Erythroblast (primary cell): ENCODE data around the gene PTPRR.
A peak's percentile ranks its signal among the peaks of the same experiment; 100 is the strongest.

Source experiments
- DNase-seq, 2 experiments: peaks; one replicate each; lab custom pipeline; 2025; lab: John Stamatoyannopoulos, UW
- GATA1 ChIP-seq: IDR thresholded peaks from 2 replicates; pipeline ENCODE4 v1.6.1; 2011; ENCODE audit warnings: low read depth, mild to moderate bottlenecking, control low read depth, low read length, moderate library complexity
- POLR2A ChIP-seq: IDR thresholded peaks from 2 replicates; pipeline ENCODE4 v1.6.1; 2011; ENCODE audit warnings: mild to moderate bottlenecking, low read length

Gene PTPRR

GRCh38 chr12:70618371-70618770, 302.2 kb downstream of the PTPRR start:
- TF ChIP-seq POLR2A (no peak), GATA1 (no peak)
- DNase-seq, result no peak

GRCh38 chr12:70617450-70617849, 303.1 kb downstream of the PTPRR start:
- no peak for DNase-seq
- TF ChIP-seq POLR2A (no peak), GATA1 (no peak)

GRCh38 chr12:70615174-70615866, 305.2 kb downstream of the PTPRR start:
- no peak for TF ChIP-seq POLR2A
- no peak for TF ChIP-seq GATA1
- DNase-seq, result no peak

GRCh38 chr12:70609739-70610491, 310.6 kb downstream of the PTPRR start:
- TF ChIP-seq GATA1 (no peak), POLR2A (no peak)
- peak; percentile 33 to 44 for DNase-seq

- DNase-seq, result no peak
Observed at GRCh38 chr12:70609203-70609602, 311.3 kb downstream of the PTPRR start.

GRCh38 chr12:70608184-70608583, 312.4 kb downstream of the PTPRR start:
- TF ChIP-seq POLR2A (no peak), GATA1 (no peak)
- no peak for DNase-seq

More at GRCh38 chr12:70609203-70609602, 311.3 kb downstream of the PTPRR start:
- TF ChIP-seq POLR2A (no peak), GATA1 (no peak)

- DNase-seq, result no peak
- no peak for TF ChIP-seq POLR2A
- TF ChIP-seq GATA1, result no peak
Observed at GRCh38 chr12:70607107-70607506, 313.4 kb downstream of the PTPRR start.

GRCh38 chr12:70605976-70606375, 314.6 kb downstream of the PTPRR start:
- no peak for TF ChIP-seq POLR2A
- TF ChIP-seq GATA1, result no peak

GRCh38 chr12:70604662-70605061, 315.9 kb downstream of the PTPRR start:
- DNase-seq, result no peak

More at GRCh38 chr12:70605976-70606375, 314.6 kb downstream of the PTPRR start:
- DNase-seq, result no peak

GRCh38 chr12:70603044-70603443, 317.5 kb downstream of the PTPRR start:
- no peak for TF ChIP-seq GATA1
- no peak for TF ChIP-seq POLR2A
- no peak for DNase-seq

More at GRCh38 chr12:70604662-70605061, 315.9 kb downstream of the PTPRR start:
- TF ChIP-seq GATA1 (no peak), POLR2A (no peak)

GRCh38 chr12:70598467-70599193, 321.9 kb downstream of the PTPRR start:
- no peak for DNase-seq

GRCh38 chr12:70592664-70593063, 327.9 kb downstream of the PTPRR start:
- DNase-seq, result no peak
- TF ChIP-seq GATA1 (no peak), POLR2A (no peak)

More at GRCh38 chr12:70598467-70599193, 321.9 kb downstream of the PTPRR start:
- no peak for TF ChIP-seq GATA1
- no peak for TF ChIP-seq POLR2A

- peak in 1 of 2 experiments; percentile 7 for DNase-seq
- TF ChIP-seq POLR2A (no peak), GATA1 (no peak)
Observed at GRCh38 chr12:70590549-70591226, 329.9 kb downstream of the PTPRR start.
